Measurements from ENCODE around the gene ARSI. TPM values are rescaled to one million over a fixed set of nuclear protein-coding genes. Genes with fewer than 3 reads are reported as not detected.

The ARSI gene
- total RNA-seq, 1 experiment from 2014 or later, result 0.71 TPM

- Mint-ChIP-seq H3K27ac (ENCODE audit: unreplicated experiment) (no peak overlapping the region), H3K27me3 (ENCODE audit: unreplicated experiment) (peaks cover 73% of the 10 kb centered on the region), H3K4me1 (ENCODE audit: low read depth, unreplicated experiment) (no peaks in the 10 kb centered on the region), H3K36me3 (ENCODE audit: insufficient read depth, unreplicated experiment) (no peaks in the 10 kb centered on the region), H3K4me3 (ENCODE audit: low read depth, unreplicated experiment) (no peak overlapping the region), H3K9me3 (ENCODE audit: low read depth, unreplicated experiment) (no peaks in the 10 kb centered on the region)
- intact Hi-C loops (cut with micrococcal nuclease; ENCODE audit: unreplicated experiment), result no loop called here
- DNase-seq, result no peak
- no peak for TF ChIP-seq CTCF (IDR thresholded peaks at IDR 0.05; ENCODE audit: unreplicated experiment)
- no TSS peak for BruUV-seq (replicated peaks)
- CTCF ChIA-PET, result interaction anchor here (0.6 to 1.3 kb wide), 3 partner anchors 10 to 33 kb away, joined by 3 to 4 read pairs (median 3); no protein-coding TSS in a partner anchor
Observed at GRCh38 chr5:150247726-150248125, 55.0 kb downstream of the ARSI start.

- H3K27ac Mint-ChIP-seq (ENCODE audit: unreplicated experiment), result no peak overlapping the region
- no peak for DNase-seq
- no peak for TF ChIP-seq CTCF (IDR thresholded peaks at IDR 0.05; ENCODE audit: unreplicated experiment)
- CTCF ChIA-PET, result interaction anchor here (1.3 kb wide), 1 partner anchor 20 kb away, joined by 3 read pairs; no protein-coding TSS in a partner anchor
- H3K4me3 Mint-ChIP-seq (ENCODE audit: low read depth, unreplicated experiment), result no peak overlapping the region
- H3K4me1 Mint-ChIP-seq (ENCODE audit: low read depth, unreplicated experiment), result no peaks in the 10 kb centered on the region
- intact Hi-C loops (cut with micrococcal nuclease; ENCODE audit: unreplicated experiment), result no loop called here
- no peaks in the 10 kb centered on the region for H3K9me3 Mint-ChIP-seq (ENCODE audit: low read depth, unreplicated experiment)
- peaks cover 73% of the 10 kb centered on the region for H3K27me3 Mint-ChIP-seq (ENCODE audit: unreplicated experiment)
- H3K36me3 Mint-ChIP-seq (ENCODE audit: insufficient read depth, unreplicated experiment), result no peaks in the 10 kb centered on the region
- no TSS peak for BruUV-seq (replicated peaks)
Observed at GRCh38 chr5:150246835-150247234, 55.9 kb downstream of the ARSI start.

- Mint-ChIP-seq H3K27me3 (ENCODE audit: unreplicated experiment) (peaks cover 73% of the 10 kb centered on the region), H3K36me3 (ENCODE audit: insufficient read depth, unreplicated experiment) (no peaks in the 10 kb centered on the region), H3K4me3 (ENCODE audit: low read depth, unreplicated experiment) (no peak overlapping the region), H3K9me3 (ENCODE audit: low read depth, unreplicated experiment) (no peaks in the 10 kb centered on the region), H3K4me1 (ENCODE audit: low read depth, unreplicated experiment) (no peaks in the 10 kb centered on the region), H3K27ac (ENCODE audit: unreplicated experiment) (no peak overlapping the region)
- TF ChIP-seq CTCF (IDR thresholded peaks at IDR 0.05; ENCODE audit: unreplicated experiment), result no peak
- no TSS peak for BruUV-seq (replicated peaks)
- CTCF ChIA-PET, result no interaction called here
- DNase-seq, result no peak
- intact Hi-C loops (cut with micrococcal nuclease; ENCODE audit: unreplicated experiment), result no loop called here
Observed at GRCh38 chr5:150246429-150246828, 56.3 kb downstream of the ARSI start.

Other genes with a start within 250 kb of the ARSI start
- gene CSF1R, start 216.4 kb downstream of the ARSI start, total RNA-seq (2022), result not detected in 2 replicates
- not detected in 2 replicates for gene PDGFRB, start 147.1 kb downstream of the ARSI start, total RNA-seq (2022)
- gene CDX1, start 136.1 kb downstream of the ARSI start, total RNA-seq (2022), result not detected in 2 replicates
- not detected in 2 replicates for gene SLC6A7, start 112.8 kb downstream of the ARSI start, total RNA-seq (2022)
- gene CAMK2A, start 13.1 kb downstream of the ARSI start, total RNA-seq (2022), result not detected in 2 replicates
- gene TCOF1, start 54.8 kb upstream of the ARSI start, total RNA-seq (2022), result 96.1 and 106 TPM in 2 replicates
- gene CD74, start 110.0 kb upstream of the ARSI start, total RNA-seq (2022), result 773 and 1,091 TPM in 2 replicates
- gene RPS14, start 146.8 kb upstream of the ARSI start, total RNA-seq (2022), result 2,194 and 2,330 TPM in 2 replicates
- 62.5 and 72.6 TPM in 2 replicates for gene NDST1, start 205.2 kb upstream of the ARSI start, total RNA-seq (2022)